Fibroblast of pulmonary artery (primary cell): ENCODE measurements around the gene SPIN1.

Experiments used
- DNase-seq: peaks from one replicate; pipeline ENCODE4 v3.0.0-alpha.2; 2010; ENCODE audit warnings: low read depth
- H3K4me3 ChIP-seq: replicated peaks from 2 replicates; pipeline ENCODE4 v1.5.1; 2011; ENCODE audit warnings: low read depth, mild to moderate bottlenecking, control low read depth, low read length, moderate library complexity
- CTCF ChIP-seq: IDR thresholded peaks from 2 replicates; pipeline ENCODE4 v1.5.1; 2011; ENCODE audit warnings: mild to moderate bottlenecking, control low read depth, low read length, inconsistent platforms; ENCODE audit errors: missing control alignments

Gene SPIN1

DNA sequence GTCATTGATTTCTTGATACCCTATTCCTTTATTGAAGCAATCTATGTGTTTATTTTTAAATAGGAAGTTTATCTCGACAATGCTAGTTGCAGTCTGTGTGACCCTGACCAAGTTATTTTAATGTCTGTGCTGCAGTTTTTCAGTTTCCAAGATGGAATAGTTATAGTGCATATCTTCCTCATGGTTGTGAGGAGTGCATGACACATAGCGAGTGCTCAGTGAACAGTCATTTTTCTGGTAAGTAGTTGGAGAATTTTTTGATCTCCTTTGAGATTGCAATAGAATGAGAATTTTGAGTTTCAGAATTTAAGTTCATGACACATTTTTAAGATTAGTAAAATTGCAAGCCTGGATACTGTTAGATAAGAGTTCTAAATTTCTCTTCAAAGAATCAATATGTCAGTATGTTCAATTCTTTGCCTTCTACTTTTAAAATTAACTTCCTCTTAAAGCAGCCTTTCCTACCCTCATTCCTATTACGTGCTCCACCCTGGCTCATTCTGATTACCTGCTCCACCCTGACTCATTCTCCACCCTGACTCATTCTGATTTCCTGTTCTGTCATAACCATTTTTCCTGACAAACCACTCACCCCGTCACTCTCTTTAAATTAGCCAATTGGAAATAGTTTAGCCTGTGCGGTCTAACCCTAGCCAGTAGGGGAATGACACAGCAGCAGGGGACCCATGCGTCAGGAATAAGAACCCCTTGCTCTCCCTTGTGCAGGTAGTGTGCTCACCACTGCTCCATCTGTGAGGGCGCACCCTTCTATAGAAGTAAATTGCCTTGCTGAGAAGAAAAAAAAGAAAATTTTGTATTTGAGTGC lies 30.7 kb downstream of the SPIN1 start:
- no peak for DNase-seq
- H3K4me3 ChIP-seq: no peak overlapping the region
- no peak for TF ChIP-seq CTCF

GRCh38 chr9:88420227-88420626 lies 32.0 kb downstream of the SPIN1 start:
- no peak for DNase-seq
- TF ChIP-seq CTCF: no peak
- H3K4me3 ChIP-seq: no peak overlapping the region

GRCh38 chr9:88421348-88421747 lies 33.1 kb downstream of the SPIN1 start:
- no peak overlapping the region for H3K4me3 ChIP-seq
- TF ChIP-seq CTCF: no peak
- no peak for DNase-seq

- DNase-seq: peak; percentile 45
- no peak for TF ChIP-seq CTCF
- H3K4me3 ChIP-seq: no peak overlapping the region
Observed at GRCh38 chr9:88425538-88425950, 37.3 kb downstream of the SPIN1 start.

DNA sequence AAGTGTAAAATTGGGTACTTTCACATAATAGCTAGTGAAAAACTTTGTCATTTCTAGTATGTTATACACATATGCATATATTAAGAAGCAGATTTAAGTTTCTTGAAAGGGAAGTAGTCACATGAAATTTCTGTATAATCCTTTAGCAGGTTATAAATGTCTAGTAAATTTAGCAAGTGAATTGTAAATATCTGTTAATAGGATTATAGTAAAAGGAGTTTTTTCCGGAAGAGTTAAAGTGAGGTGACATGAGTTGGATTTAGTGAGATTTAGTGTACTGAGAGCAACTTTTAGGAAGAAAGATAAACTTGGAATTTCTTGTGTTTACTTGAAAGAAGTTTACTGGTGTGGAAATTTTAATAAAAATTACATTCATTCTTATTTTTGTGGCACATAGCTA lies 38.4 kb downstream of the SPIN1 start:
- no peak for DNase-seq
- no peak overlapping the region for H3K4me3 ChIP-seq
- TF ChIP-seq CTCF: no peak

DNA sequence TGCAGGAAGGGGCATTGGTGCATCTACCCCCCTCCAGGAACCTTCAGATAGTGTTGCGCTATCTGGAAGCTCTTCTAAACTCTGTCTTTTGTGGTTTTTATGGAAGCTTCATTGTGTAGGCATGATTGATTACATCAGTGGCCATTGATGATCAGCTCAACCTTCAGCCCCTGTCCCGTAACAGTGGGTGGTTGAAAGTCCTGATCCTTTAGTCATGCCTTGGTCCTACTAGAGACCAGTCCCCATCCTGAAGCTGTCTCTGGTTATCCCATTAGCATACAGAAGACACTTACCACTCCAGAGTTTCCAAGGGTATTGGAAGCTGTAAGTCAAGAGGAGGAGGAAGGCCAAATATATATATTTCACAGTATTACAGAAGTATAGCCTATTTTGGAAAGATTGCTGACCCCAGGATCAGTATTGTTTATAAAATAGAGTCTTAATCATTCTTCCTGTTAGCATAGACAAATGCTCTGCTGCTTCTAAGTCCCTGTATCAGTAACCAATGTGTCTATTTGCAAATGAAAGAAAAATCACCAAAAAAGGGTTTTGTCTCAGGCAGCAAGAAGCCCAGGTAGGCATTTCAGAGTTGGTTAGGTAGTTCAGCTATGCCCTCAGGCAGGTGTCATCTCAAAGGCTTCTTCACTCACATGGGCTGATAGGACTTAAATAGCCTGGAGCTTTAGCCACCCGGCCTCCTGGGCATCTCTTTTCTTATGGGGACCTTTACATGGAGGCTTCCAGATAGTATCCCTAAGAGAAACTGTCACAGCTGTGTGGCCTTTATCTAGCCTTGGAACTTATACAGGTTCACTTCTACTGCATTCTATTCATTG lies 41.6 kb downstream of the SPIN1 start:
- no peak overlapping the region for H3K4me3 ChIP-seq
- TF ChIP-seq CTCF: no peak
- no peak for DNase-seq
